GM12878 (cell line): Measurements from ENCODE around the gene DNAJC22. TPM values are rescaled to one million over a fixed set of nuclear protein-coding genes. Genes with fewer than 3 reads are reported as not detected.

Experiments
- ATAC-seq: fragments of 200-7000 bp; cut with Tn5 transposase; 3 replicates; pipeline ENCODE4 v1.9.1; 2020; ENCODE audit warnings: mild to moderate bottlenecking, moderate library complexity
- BruUV-seq: library from RNA; stranded (reverse); fragments of 400-500 nt; replicated peaks from 2 replicates; lab custom pipeline; 2021; lab: Mats Ljungman, UMichigan
- CTCF ChIA-PET: fragments of 300-600 bp; sonication (Branson Sonifier 250); formaldehyde crosslinking; extraction: SDS; loops from one replicate; lab custom pipeline; 2021; ENCODE audit warnings: inconsistent platforms; lab: Yijun Ruan, JAX
- POLR2A ChIA-PET: fragments of 350-600 bp; formaldehyde crosslinking; extraction: SDS; loops from one replicate; lab custom pipeline; 2021; ENCODE audit warnings: inconsistent platforms; lab: Charles Lee
- RAD21 ChIA-PET: fragments of 300-600 bp; sonication (Branson Sonifier 250); formaldehyde crosslinking; loops from one replicate; lab custom pipeline; 2023; ENCODE audit warnings: antibody characterized with exemption; ENCODE audit not compliant: unreplicated experiment; lab: Charles Lee
- SMC1A ChIA-PET: fragments of 300-600 bp; sonication (Branson Sonifier 250); formaldehyde crosslinking; loops from one replicate; lab custom pipeline; 2023; ENCODE audit not compliant: unreplicated experiment, uncharacterized antibody; lab: Charles Lee
- DNase-seq: peaks from one replicate; pipeline ENCODE4 v3.0.0-alpha.2; 2011; ENCODE audit warnings: low read depth, low spot score
- FAIRE-seq: peaks from 3 replicates; lab custom pipeline; 2011; peaks lifted over from hg19 to GRCh38; lab: Jason Lieb, UNC
- H2AFZ ChIP-seq: 2 replicates; pipeline ENCODE4 v1.6.0; 2011; ENCODE audit warnings: low read depth, low read length, control low read depth; ENCODE audit not compliant: control insufficient read depth
- H3K27ac ChIP-seq: 2 replicates; pipeline ENCODE4 v1.5.1; 2011; ENCODE audit warnings: control low read depth; ENCODE audit not compliant: control insufficient read depth, insufficient read depth
- H3K27me3 ChIP-seq, 2 experiments: replicated peaks in 1 of 2; 2 replicates each; pipeline versions ENCODE4 v1.6.0 to v1.6.1; 2011; ENCODE audit warnings: low read length in 1 of 2; ENCODE audit not compliant: control insufficient read depth in 2 of 2, insufficient read depth in 2 of 2
- H3K36me3 ChIP-seq, 2 experiments: 2 replicates each; pipeline ENCODE4 v1.5.1; 2011; ENCODE audit warnings: low read length in 1 of 2; ENCODE audit not compliant: control insufficient read depth in 2 of 2, insufficient read depth in 2 of 2
- H3K4me1 ChIP-seq: 2 replicates; pipeline ENCODE4 v1.6.1; 2011; ENCODE audit warnings: mild to moderate bottlenecking, low read length, moderate library complexity, mixed read lengths; ENCODE audit not compliant: control insufficient read depth, insufficient read depth
- H3K4me2 ChIP-seq: 2 replicates; pipeline ENCODE4 v1.6.0; 2011; ENCODE audit warnings: control low read depth; ENCODE audit not compliant: control insufficient read depth, insufficient read depth
- H3K4me3 ChIP-seq: fragments of 200-600 bp; sonication (generic); 2 replicates; pipeline ENCODE4 v1.5.1; 2016
- H3K79me2 ChIP-seq: 2 replicates; pipeline ENCODE4 v1.6.0; 2011; ENCODE audit warnings: low read length; ENCODE audit not compliant: control insufficient read depth, insufficient read depth
- H3K9ac ChIP-seq: 2 replicates; pipeline ENCODE4 v1.8.0; 2011; ENCODE audit warnings: low read length, control low read depth, mixed read lengths; ENCODE audit not compliant: control insufficient read depth, insufficient read depth
- H3K9me3 ChIP-seq: replicated peaks from 3 replicates; pipeline ENCODE4 v1.5.1; 2011; ENCODE audit warnings: mild to moderate bottlenecking, low read length; ENCODE audit not compliant: control insufficient read depth, insufficient read depth
- H4K20me1 ChIP-seq: 2 replicates; pipeline ENCODE4 v1.6.0; 2011; ENCODE audit not compliant: control insufficient read depth, insufficient read depth
- BHLHE40 ChIP-seq, 2 experiments: fragments of 450-650 bp in 1 of 2; IDR thresholded peaks; 2 replicates each; pipeline ENCODE4 v1.6.1; 2011 to 2017; ENCODE audit warnings: low read depth in 2 of 2, borderline replicate concordance in 1 of 2, improper control_type of control experiment in 1 of 2, low read length in 1 of 2, mild to moderate bottlenecking in 1 of 2
- HDAC2 ChIP-seq: fragments of 200-600 bp; sonication (generic); IDR thresholded peaks from 2 replicates; pipeline ENCODE4 v1.6.1; 2017
- HDAC6 ChIP-seq: fragments of 200-600 bp; sonication (generic); IDR thresholded peaks from one replicate; pipeline ENCODE4 v1.8.0; 2017; ENCODE audit warnings: antibody characterized with exemption; ENCODE audit not compliant: unreplicated experiment
- IKZF2 ChIP-seq, 2 experiments: fragments of 450-650 bp; IDR thresholded peaks; 2 replicates each; pipeline ENCODE4 v1.6.1; 2017; ENCODE audit warnings: mild to moderate bottlenecking in 2 of 2, moderate library complexity in 2 of 2
- MTA3 ChIP-seq: IDR thresholded peaks from 2 replicates; pipeline ENCODE4 v1.6.1; 2012; ENCODE audit warnings: low read length, inconsistent platforms, borderline replicate concordance
- POLR2A ChIP-seq: IDR thresholded peaks from 2 replicates; pipeline ENCODE4 v1.6.1; 2011; ENCODE audit warnings: low read depth, mild to moderate bottlenecking, low read length
- RELA ChIP-seq: fragments of 450-650 bp; IDR thresholded peaks from 2 replicates; pipeline ENCODE4 v1.8.0; 2014; ENCODE audit warnings: borderline replicate concordance; ENCODE audit not compliant: partially characterized antibody
- RFX5 ChIP-seq: IDR thresholded peaks from 2 replicates; pipeline ENCODE4 v1.6.1; 2011; ENCODE audit warnings: low read depth, low read length, improper control_type of control experiment
- TARDBP ChIP-seq: IDR thresholded peaks from 2 replicates; pipeline ENCODE4 v1.6.1; 2016; ENCODE audit warnings: borderline replicate concordance
- WGBS: methylation state at CpG from one replicate; pipeline ENCODE4 v1.1.6; 2016; ENCODE audit warnings: low lambda C conversion rate; ENCODE audit not compliant: insufficient replicate concordance, insufficient coverage; ENCODE audit errors: missing lambda C conversion rate; 5-methylcytosine and 5-hydroxymethylcytosine counted together
- in situ Hi-C: fragments of 300-500 bp; cut with MboI; formaldehyde crosslinking; loops from 9 replicates; pipeline ENCODE4 v1.14.3; 2018; ENCODE audit warnings: mixed read lengths
- intact Hi-C: fragments of 100-400 bp; cut with micrococcal nuclease; formaldehyde crosslinking; loops from one replicate; pipeline ENCODE4 v1.14.2; 2022; ENCODE audit not compliant: unreplicated experiment
- polyA plus RNA-seq, 11 experiments: library from polyadenylated mRNA; depleted of rRNA in 4 of 11; unstranded in 6 of 11; stranded (reverse) in 5 of 11; fragments of >200 nt; fragmentation: Nextera tagmentation in 4 of 11; fragmentation: Illumina TruSeq in 1 of 11; extraction: Ambion mirVana in 4 of 11; extraction: Trizol in 1 of 11; gene quantifications; 1 replicate in 1 of 11; 2 replicates in 10 of 11; pipeline versions ENCODE4 v1.2.1 to v1.2.3, GENCODE V29; 2011 to 2016; ENCODE audit warnings: inconsistent platforms in 2 of 11, missing spikeins in 2 of 11, low read depth in 1 of 11
- total RNA-seq, 4 experiments: library from RNA; depleted of rRNA in 3 of 4; stranded (reverse); fragments of >200 nt in 3 of 4; fragmentation: Illumina TruSeq in 1 of 4; extraction: Trizol in 1 of 4; gene quantifications; 2 replicates each; pipeline versions ENCODE4 v1.2.1 to v1.2.3, GENCODE V29; 2013 to 2021
- TF ChIP-seq, protein P1 (sequence below): fragments of 450-650 bp; IDR thresholded peaks from 2 replicates; pipeline ENCODE4 v1.6.1; 2017; ENCODE audit warnings: mild to moderate bottlenecking
- TF ChIP-seq, protein P2 (sequence below): IDR thresholded peaks from 2 replicates; pipeline ENCODE4 v1.6.1; 2011; ENCODE audit warnings: mild to moderate bottlenecking, low read depth, low read length, moderate library complexity; ENCODE audit not compliant: insufficient replicate concordance
- TF ChIP-seq, protein P3 (sequence below): IDR thresholded peaks from 2 replicates; pipeline ENCODE4 v1.6.1; 2011; ENCODE audit warnings: borderline replicate concordance, low read depth, mild to moderate bottlenecking, moderate library complexity, mixed read lengths, low read length; ENCODE audit not compliant: insufficient read depth; ENCODE audit errors: extremely low read length
- TF ChIP-seq, protein P4 (sequence below): fragments of 450-650 bp; IDR thresholded peaks from 2 replicates; pipeline ENCODE4 v1.6.1; 2016; ENCODE audit warnings: mild to moderate bottlenecking

DNAJC22 gene
- total and polyA plus RNA-seq, 10 of the 15 experiments (the other 5 are each of a cell fraction or from before 2014, with no cell fraction given), result 0.06 to 0.61 (median 0.13) TPM; not detected in 3

DNA sequence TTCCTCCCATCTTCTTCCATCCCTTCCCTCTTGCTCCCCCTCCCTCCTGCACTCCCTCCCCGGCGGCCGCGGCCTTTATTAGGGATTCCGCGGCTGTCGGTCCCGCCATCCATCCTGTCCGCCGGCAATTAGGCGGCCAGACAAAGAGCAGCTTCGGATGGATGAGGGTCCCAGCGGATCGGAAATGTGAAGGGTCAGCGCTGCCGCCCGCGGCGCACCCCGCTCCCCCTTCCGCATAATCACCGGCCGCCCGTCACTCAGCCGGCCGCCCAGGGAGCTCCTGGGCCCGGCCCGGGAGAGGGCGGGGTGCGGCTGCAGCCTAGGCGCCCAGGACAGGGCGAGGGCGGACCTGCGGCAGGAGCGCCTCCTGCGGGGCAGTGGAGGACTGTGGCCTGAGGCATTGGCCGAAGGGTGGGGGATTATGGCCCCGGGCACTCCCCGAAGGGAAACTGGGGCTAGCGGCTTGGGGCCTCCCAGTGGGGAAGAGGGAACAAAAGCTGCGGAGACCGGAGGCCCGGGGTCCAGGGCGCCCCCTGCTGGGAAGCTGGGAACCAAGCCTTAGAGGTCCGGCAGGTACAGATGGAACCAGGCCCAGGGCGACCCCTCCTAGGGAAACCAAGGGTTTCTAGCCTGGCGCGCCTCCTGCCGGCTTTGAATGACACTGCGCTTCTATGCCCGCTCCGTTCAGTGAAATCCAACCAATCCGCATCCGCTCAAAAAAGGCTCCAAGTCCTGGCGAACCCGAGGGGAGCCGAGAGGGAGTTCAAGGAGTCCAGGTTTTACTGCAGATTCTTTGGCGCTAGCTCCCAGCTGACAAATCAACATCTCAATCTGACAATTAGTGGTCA, 4.4 kb upstream of the DNAJC22 start (continued):
- TF ChIP-seq, protein P1, sequence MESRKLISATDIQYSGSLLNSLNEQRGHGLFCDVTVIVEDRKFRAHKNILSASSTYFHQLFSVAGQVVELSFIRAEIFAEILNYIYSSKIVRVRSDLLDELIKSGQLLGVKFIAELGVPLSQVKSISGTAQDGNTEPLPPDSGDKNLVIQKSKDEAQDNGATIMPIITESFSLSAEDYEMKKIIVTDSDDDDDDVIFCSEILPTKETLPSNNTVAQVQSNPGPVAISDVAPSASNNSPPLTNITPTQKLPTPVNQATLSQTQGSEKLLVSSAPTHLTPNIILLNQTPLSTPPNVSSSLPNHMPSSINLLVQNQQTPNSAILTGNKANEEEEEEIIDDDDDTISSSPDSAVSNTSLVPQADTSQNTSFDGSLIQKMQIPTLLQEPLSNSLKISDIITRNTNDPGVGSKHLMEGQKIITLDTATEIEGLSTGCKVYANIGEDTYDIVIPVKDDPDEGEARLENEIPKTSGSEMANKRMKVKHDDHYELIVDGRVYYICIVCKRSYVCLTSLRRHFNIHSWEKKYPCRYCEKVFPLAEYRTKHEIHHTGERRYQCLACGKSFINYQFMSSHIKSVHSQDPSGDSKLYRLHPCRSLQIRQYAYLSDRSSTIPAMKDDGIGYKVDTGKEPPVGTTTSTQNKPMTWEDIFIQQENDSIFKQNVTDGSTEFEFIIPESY, result no peak
- TF ChIP-seq, protein P2, sequence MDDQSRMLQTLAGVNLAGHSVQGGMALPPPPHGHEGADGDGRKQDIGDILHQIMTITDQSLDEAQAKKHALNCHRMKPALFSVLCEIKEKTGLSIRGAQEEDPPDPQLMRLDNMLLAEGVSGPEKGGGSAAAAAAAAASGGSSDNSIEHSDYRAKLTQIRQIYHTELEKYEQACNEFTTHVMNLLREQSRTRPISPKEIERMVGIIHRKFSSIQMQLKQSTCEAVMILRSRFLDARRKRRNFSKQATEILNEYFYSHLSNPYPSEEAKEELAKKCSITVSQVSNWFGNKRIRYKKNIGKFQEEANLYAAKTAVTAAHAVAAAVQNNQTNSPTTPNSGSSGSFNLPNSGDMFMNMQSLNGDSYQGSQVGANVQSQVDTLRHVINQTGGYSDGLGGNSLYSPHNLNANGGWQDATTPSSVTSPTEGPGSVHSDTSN, result peak; percentile 60

DNA sequence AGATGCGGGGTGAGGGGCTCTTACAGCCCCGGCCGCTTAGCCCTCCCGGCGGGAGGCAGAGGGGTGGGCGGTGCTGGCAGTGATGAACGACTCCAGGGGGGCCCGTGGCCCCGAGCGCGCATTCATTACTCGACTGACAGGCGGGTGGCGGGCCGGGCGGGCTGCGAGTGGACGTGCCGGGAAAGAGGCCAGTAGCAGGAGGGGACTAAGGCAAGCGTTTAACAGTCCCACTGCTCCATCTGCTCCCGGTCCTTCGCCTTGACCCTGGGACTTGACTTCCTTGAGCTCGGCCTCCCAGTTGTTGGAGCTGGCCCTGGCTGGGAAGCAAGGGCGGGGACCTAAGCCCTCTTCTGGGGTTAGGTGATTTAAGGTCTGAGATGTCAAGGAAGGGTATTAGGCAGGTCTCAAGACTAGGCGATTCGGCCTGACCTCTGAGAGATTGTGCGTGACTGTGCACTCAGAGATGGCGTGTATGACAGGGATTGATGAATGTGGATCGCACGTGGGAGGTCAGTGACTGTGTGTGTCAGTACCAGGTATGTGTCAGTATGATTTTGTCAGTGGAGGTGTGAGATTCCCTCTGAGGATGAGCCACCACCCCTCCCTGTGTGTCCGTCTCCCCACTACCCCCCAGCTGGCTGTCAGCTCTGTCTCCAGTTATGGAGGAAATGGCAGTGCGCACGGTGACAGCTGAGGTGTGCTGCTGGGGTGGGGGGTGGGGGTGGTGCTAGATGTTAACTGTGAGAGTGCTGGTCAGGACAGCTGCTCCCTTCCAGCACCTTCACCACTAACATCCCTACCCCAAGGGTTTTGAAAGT, 3.6 kb upstream of the DNAJC22 start:
- FAIRE-seq (peak; percentile 52), ATAC-seq (no peak), DNase-seq (no peak)
- peak overlapping the region; percentile 82 for H3K4me2 ChIP-seq
- H3K9me3 ChIP-seq, result no peaks in the 10 kb centered on the region
- no peaks in the 10 kb centered on the region for H3K36me3 ChIP-seq
- SMC1A ChIA-PET, result interaction anchor here (0.6 to 3.2 kb wide), 9 partner anchors 11 to 280 kb away, joined by 3 to 22 read pairs (median 4); no protein-coding TSS in a partner anchor
- H3K9ac ChIP-seq, result no peak overlapping the region
- no peak overlapping the region for H3K27ac ChIP-seq
- H4K20me1 ChIP-seq, result no peaks in the 10 kb centered on the region; the same call in none of the 2 replicates
- intact Hi-C loops (loop anchor here (1.0 kb wide), 1 partner anchor 55 kb away; no protein-coding TSS in a partner anchor), in situ Hi-C loops (no loop called here)
- CTCF ChIA-PET, result interaction anchor here (0.5 to 4.0 kb wide), 27 partner anchors 9 to 279 kb away, joined by 3 to 139 read pairs (median 4); partner anchors contain the start of genes PRPH, SPATS2 and TROAP
- peaks cover 38% of the 10 kb centered on the region for H3K4me1 ChIP-seq
- POLR2A ChIA-PET, result interaction anchor here (0.6 to 2.1 kb wide), 4 partner anchors 9 to 54 kb away, joined by 3 to 9 read pairs (median 5); no protein-coding TSS in a partner anchor
- 3% methylated on average over 31 of the region's 33 CpGs for WGBS
- RAD21 ChIA-PET, result interaction anchor here (1.2 to 3.0 kb wide), 7 partner anchors 11 to 171 kb away, joined by 3 to 25 read pairs (median 8); partner anchors contain the start of gene TROAP
- no peak overlapping the region; the same call in 1 of the 2 replicates for H2AFZ ChIP-seq
- BruUV-seq, result no TSS peak
- H3K27me3 ChIP-seq, result peaks cover 22 to 33% of the 10 kb centered on the region in 2 experiments
- no peaks in the 10 kb centered on the region for H3K79me2 ChIP-seq
- H3K4me3 ChIP-seq, result peak overlapping the region; percentile 8; the same call in 1 of the 2 replicates
- TF ChIP-seq HDAC2 (no peak), RFX5 (no peak), BHLHE40 (IDR thresholded peaks at IDR 0.05; ENCODE audit: borderline replicate concordance in 1 of 2, low read depth in 2 of 2, low read length in 1 of 2) (peak in 1 of 2 experiments; percentile 41; a peak in 1 of 4 replicates), MTA3 (no peak), IKZF2 (IDR thresholded peaks at IDR 0.05) (no peak), HDAC6 (no peak), TARDBP (no peak), POLR2A (no peak), RELA (no peak)
- TF ChIP-seq, protein P3, sequence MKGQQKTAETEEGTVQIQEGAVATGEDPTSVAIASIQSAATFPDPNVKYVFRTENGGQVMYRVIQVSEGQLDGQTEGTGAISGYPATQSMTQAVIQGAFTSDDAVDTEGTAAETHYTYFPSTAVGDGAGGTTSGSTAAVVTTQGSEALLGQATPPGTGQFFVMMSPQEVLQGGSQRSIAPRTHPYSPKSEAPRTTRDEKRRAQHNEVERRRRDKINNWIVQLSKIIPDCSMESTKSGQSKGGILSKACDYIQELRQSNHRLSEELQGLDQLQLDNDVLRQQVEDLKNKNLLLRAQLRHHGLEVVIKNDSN, result no peak
- TF ChIP-seq, protein P4, sequence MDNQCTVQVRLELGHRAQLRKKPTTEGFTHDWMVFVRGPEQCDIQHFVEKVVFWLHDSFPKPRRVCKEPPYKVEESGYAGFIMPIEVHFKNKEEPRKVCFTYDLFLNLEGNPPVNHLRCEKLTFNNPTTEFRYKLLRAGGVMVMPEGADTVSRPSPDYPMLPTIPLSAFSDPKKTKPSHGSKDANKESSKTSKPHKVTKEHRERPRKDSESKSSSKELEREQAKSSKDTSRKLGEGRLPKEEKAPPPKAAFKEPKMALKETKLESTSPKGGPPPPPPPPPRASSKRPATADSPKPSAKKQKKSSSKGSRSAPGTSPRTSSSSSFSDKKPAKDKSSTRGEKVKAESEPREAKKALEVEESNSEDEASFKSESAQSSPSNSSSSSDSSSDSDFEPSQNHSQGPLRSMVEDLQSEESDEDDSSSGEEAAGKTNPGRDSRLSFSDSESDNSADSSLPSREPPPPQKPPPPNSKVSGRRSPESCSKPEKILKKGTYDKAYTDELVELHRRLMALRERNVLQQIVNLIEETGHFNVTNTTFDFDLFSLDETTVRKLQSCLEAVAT, result no peak
